Fibroblast of lung (primary cell): ENCODE data around the gene GPHN. TPM values are rescaled to one million over a fixed set of nuclear protein-coding genes. Genes with fewer than 3 reads are reported as not detected.

Source experiments
- DNase-seq, 2 donors: peaks; one replicate each; pipeline versions ENCODE4 v3.0.0 to v3.0.0-alpha.2; 2010; ENCODE audit warnings: low read depth in 2 of 2
- H2AFZ ChIP-seq: 2 replicates; pipeline ENCODE4 v1.5.1; 2012; ENCODE audit warnings: low read length, control low read depth, inconsistent platforms
- H3K27ac ChIP-seq: 2 replicates; pipeline ENCODE4 v1.5.1; 2011; ENCODE audit warnings: low read length, control low read depth; ENCODE audit not compliant: insufficient read depth
- H3K27me3 ChIP-seq: 2 replicates; pipeline ENCODE4 v1.5.1; 2011; ENCODE audit warnings: mild to moderate bottlenecking, low read length; ENCODE audit not compliant: control insufficient read depth, insufficient read depth
- H3K36me3 ChIP-seq: 2 replicates; pipeline ENCODE4 v1.5.1; 2011; ENCODE audit warnings: low read length; ENCODE audit not compliant: control insufficient read depth, insufficient read depth
- H3K4me1 ChIP-seq: 2 replicates; pipeline ENCODE4 v1.5.1; 2011; ENCODE audit warnings: low read length; ENCODE audit not compliant: control insufficient read depth, insufficient read depth; ENCODE audit errors: extremely low read depth
- H3K4me2 ChIP-seq: 2 replicates; pipeline ENCODE4 v1.5.1; 2011; ENCODE audit warnings: low read length, control low read depth; ENCODE audit not compliant: insufficient read depth; ENCODE audit errors: extremely low read depth
- H3K4me3 ChIP-seq, 4 experiments: fragments of 200-600 bp in 1 of 4; sonication (generic) in 1 of 4; replicated peaks in 1 of 4; 2 replicates each; pipeline ENCODE4 v1.5.1; 2011 to 2016; ENCODE audit warnings: low read length in 4 of 4, low read depth in 3 of 4, mild to moderate bottlenecking in 3 of 4, control low read depth in 2 of 4, inconsistent platforms in 1 of 4, mixed read lengths in 1 of 4; ENCODE audit not compliant: insufficient read depth in 1 of 4; ENCODE audit errors: control extremely low read depth in 1 of 4
- H3K79me2 ChIP-seq: 2 replicates; pipeline ENCODE4 v1.5.1; 2012; ENCODE audit warnings: mild to moderate bottlenecking, low read length, inconsistent platforms; ENCODE audit not compliant: control insufficient read depth, insufficient read depth
- H3K9ac ChIP-seq: 2 replicates; pipeline ENCODE4 v1.5.1; 2011; ENCODE audit warnings: mild to moderate bottlenecking, low read length, control low read depth; ENCODE audit not compliant: insufficient read depth
- H3K9me3 ChIP-seq: 2 replicates; pipeline ENCODE4 v1.5.1; 2012; ENCODE audit warnings: low read depth, low read length; ENCODE audit not compliant: control insufficient read depth, insufficient read depth
- H4K20me1 ChIP-seq: 2 replicates; pipeline ENCODE4 v1.5.1; 2011; ENCODE audit warnings: low read length; ENCODE audit not compliant: control insufficient read depth, insufficient read depth; ENCODE audit errors: extremely low read depth
- EZH2 ChIP-seq: IDR thresholded peaks from 2 replicates; pipeline ENCODE4 v1.5.1; 2012; ENCODE audit warnings: low read length, control low read depth, mild to moderate bottlenecking; ENCODE audit errors: missing control alignments
- polyA plus RNA-seq, 2 donors: library from polyadenylated mRNA; depleted of rRNA in 1 of 2; stranded (reverse) in 1 of 2; unstranded in 1 of 2; fragments of >200 nt; gene quantifications; 2 replicates each; pipeline ENCODE4 v1.2.1, GENCODE V29; 2011 to 2012; ENCODE audit warnings: missing spikeins in 1 of 2
- total RNA-seq: library from RNA; depleted of rRNA; stranded (reverse); fragments of >200 nt; gene quantifications from 2 replicates; pipeline ENCODE4 v1.2.1, GENCODE V29; 2014
- TF ChIP-seq, protein P1 (sequence below), 2 donors: IDR thresholded peaks in 1 of 2; conservative IDR thresholded peaks in 1 of 2; 1 replicate in 1 of 2; 2 replicates in 1 of 2; pipeline ENCODE4 v1.5.1; 2011 to 2012; ENCODE audit warnings: low read length in 2 of 2, control low read depth in 1 of 2, inconsistent platforms in 1 of 2, low read depth in 1 of 2, mild to moderate bottlenecking in 1 of 2

The GPHN gene
- total and polyA plus RNA-seq, 2 donors (not counting 1 experiment from before 2014, with no cell fraction given) = 8.3 to 13.9 TPM

DNA sequence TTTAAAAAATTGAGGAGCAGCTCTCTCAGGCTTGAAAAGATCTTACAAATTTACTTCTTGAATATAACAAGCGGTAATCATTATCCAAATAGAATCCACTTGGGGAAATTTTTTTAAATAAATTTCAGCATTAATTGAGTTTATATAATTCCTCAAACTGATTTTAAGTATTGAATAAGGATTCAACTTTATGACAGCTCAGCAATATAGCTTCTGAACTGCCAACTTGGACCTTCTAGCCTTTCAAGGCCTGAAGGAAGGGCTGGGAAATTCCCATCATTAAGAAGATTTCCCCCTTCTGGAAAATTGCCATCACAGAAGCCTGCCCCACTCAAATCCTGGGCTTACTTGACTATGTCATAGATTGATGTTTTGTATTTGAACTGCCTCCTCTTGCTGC is 623.7 kb downstream of the GPHN start:
- Histone ChIP-seq H3K36me3 (no peaks in the 10 kb centered on the region), H3K4me3 (no peak overlapping the region), H3K9ac (no peak overlapping the region), H3K27ac (no peak overlapping the region), H3K4me2 (no peak overlapping the region), H3K9me3 (no peaks in the 10 kb centered on the region), H2AFZ (no peak overlapping the region), H3K27me3 (no peaks in the 10 kb centered on the region), H3K4me1 (no peaks in the 10 kb centered on the region), H3K79me2 (no peaks in the 10 kb centered on the region), H4K20me1 (no peaks in the 10 kb centered on the region)
- TF ChIP-seq EZH2 = no peak
- TF ChIP-seq, protein P1, sequence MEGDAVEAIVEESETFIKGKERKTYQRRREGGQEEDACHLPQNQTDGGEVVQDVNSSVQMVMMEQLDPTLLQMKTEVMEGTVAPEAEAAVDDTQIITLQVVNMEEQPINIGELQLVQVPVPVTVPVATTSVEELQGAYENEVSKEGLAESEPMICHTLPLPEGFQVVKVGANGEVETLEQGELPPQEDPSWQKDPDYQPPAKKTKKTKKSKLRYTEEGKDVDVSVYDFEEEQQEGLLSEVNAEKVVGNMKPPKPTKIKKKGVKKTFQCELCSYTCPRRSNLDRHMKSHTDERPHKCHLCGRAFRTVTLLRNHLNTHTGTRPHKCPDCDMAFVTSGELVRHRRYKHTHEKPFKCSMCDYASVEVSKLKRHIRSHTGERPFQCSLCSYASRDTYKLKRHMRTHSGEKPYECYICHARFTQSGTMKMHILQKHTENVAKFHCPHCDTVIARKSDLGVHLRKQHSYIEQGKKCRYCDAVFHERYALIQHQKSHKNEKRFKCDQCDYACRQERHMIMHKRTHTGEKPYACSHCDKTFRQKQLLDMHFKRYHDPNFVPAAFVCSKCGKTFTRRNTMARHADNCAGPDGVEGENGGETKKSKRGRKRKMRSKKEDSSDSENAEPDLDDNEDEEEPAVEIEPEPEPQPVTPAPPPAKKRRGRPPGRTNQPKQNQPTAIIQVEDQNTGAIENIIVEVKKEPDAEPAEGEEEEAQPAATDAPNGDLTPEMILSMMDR (conservative IDR thresholded peaks at IDR 0.05 in 1 of 2, IDR thresholded peaks at IDR 0.05 in 1 of 2; ENCODE audit: low read depth in 1 of 2, low read length in 2 of 2) = no peak
- no peak for DNase-seq

DNA sequence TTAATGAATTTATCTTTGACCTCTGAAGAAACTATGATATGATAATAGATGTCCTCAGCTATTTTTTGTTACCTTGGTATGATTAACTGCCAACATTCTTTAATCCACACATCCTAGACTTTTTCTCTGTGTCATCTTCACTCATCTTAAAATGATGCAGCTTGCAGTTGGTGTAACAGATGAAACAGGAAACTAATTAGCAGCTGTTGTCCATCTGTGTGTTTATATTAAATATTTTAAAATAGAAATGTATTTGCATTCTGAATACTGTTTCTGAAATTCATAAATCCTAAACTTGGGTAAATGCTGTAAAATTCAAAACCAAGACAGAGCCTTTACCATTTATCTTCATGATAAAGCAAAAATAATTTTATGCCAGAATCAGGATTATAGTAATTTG is 625.2 kb downstream of the GPHN start:
- H3K27ac ChIP-seq = no peak overlapping the region
- no peak overlapping the region for H2AFZ ChIP-seq
- H3K4me1 ChIP-seq = no peaks in the 10 kb centered on the region
- no peak for DNase-seq
- TF ChIP-seq, protein P1 (conservative IDR thresholded peaks at IDR 0.05 in 1 of 2, IDR thresholded peaks at IDR 0.05 in 1 of 2; ENCODE audit: low read depth in 1 of 2, low read length in 2 of 2) = no peak
- TF ChIP-seq EZH2 = no peak
- H3K4me2 ChIP-seq = no peak overlapping the region
- no peaks in the 10 kb centered on the region for H4K20me1 ChIP-seq
- no peaks in the 10 kb centered on the region for H3K36me3 ChIP-seq
- H3K79me2 ChIP-seq = no peaks in the 10 kb centered on the region
- H3K9ac ChIP-seq = no peak overlapping the region
- H3K9me3 ChIP-seq = no peaks in the 10 kb centered on the region
- H3K27me3 ChIP-seq = no peaks in the 10 kb centered on the region
- H3K4me3 ChIP-seq = no peak overlapping the region

DNA sequence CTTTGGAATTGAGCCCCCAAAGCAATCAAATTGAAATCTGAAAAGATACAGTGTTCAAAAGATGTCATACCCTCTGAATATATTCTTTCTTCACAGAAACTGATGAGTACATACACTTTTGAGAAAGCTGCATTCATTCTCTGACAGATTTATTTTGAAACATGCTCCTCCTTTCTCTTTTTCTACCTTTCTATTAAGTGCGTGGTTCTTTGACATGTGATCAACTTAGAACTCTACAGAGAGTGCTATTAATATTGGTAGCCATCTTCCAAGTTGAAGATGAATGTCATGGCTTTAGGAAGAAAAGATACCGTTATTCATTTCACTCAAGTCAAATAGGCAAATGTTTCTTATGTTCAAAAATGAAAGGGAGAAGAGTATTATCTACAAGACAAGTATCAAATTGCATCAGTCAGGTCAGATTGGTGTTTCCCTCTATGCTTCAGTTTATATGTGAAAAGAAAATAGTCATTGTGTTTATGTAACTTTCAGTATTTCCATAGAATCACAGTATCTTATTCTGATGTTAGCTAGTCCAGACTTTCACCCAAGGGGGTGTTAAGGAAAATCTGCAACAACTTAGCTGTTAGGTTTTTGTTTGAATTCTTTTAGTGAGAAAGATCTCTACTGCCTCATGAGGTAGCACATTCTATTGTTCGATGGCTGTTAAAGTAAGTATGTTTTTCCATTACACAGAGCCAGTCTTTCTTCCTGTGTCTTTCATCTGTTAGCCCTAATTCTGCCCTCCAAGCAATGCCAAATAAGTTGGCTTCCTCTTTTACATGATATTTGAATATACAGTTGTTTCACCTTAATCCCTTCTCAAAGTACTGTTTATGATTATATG is 625.9 kb downstream of the GPHN start:
- H3K27me3 ChIP-seq = no peaks in the 10 kb centered on the region
- no peak for DNase-seq
- TF ChIP-seq EZH2 = no peak
- TF ChIP-seq, protein P1 (conservative IDR thresholded peaks at IDR 0.05 in 1 of 2, IDR thresholded peaks at IDR 0.05 in 1 of 2; ENCODE audit: low read depth in 1 of 2, low read length in 2 of 2) = no peak
- H3K9me3 ChIP-seq = no peaks in the 10 kb centered on the region
- H3K79me2 ChIP-seq = no peaks in the 10 kb centered on the region
- H2AFZ ChIP-seq = no peak overlapping the region
- H3K4me3 ChIP-seq = no peak overlapping the region
- no peaks in the 10 kb centered on the region for H3K36me3 ChIP-seq
- H3K4me1 ChIP-seq = no peaks in the 10 kb centered on the region
- no peak overlapping the region for H3K4me2 ChIP-seq
- H3K27ac ChIP-seq = no peak overlapping the region
- no peaks in the 10 kb centered on the region for H4K20me1 ChIP-seq
- no peak overlapping the region for H3K9ac ChIP-seq
